Endometrial microvascular endothelial cells (primary cell): Measurements from ENCODE around the gene RIPOR2. TPM values are rescaled to one million over a fixed set of nuclear protein-coding genes. Genes with fewer than 3 reads are reported as not detected.
"Not testable (repeated sequence)": the region's sequence is repeated elsewhere in the genome, so short reads cannot be mapped to it uniquely, and the experiment has no call there.

Source experiments
- in situ Hi-C: cut with HindIII; loops from 2 replicates; pipeline ENCODE4 v1.10.0; 2017; ENCODE audit warnings: low sequenced_read_pairs, low pct_unique_long_range_greater_than_20kb; ENCODE audit errors: inconsistent ontology term
- total RNA-seq: library from RNA; depleted of rRNA; stranded (reverse); fragments of >200 nt; gene quantifications from one replicate; pipeline ENCODE4 v1.2.3, GENCODE V29; 2015; ENCODE audit errors: inconsistent ontology term

RIPOR2 gene
- total RNA-seq, 1 donor from 2014 or later, result not detected

- in situ Hi-C loops, result no loop called here
These were observed 138.1 kb downstream of the RIPOR2 start for GRCh38 chr6:24797596-24798216.

- in situ Hi-C loops, result no loop called here
These were observed 139.0 kb downstream of the RIPOR2 start for GRCh38 chr6:24796616-24797290.

- in situ Hi-C loops, result no loop called here
These were observed 140.7 kb downstream of the RIPOR2 start for GRCh38 chr6:24795106-24795505.

GRCh38 chr6:24788031-24788665, 147.6 kb downstream of the RIPOR2 start:
- in situ Hi-C loops, result no loop called here

GRCh38 chr6:24780206-24780605, 155.6 kb downstream of the RIPOR2 start:
- in situ Hi-C loops, result no loop called here

GRCh38 chr6:24779416-24780016, 156.2 kb downstream of the RIPOR2 start:
- in situ Hi-C loops, result loop anchor here (10.0 kb wide), 1 partner anchor 55 kb away; no protein-coding TSS in a partner anchor

- in situ Hi-C loops, result loop anchor here (10.0 kb wide), 1 partner anchor 54 kb away; no protein-coding TSS in a partner anchor
These were observed 156.9 kb downstream of the RIPOR2 start for GRCh38 chr6:24778878-24779277.

GRCh38 chr6:24778121-24778520, 157.6 kb downstream of the RIPOR2 start:
- in situ Hi-C loops, result loop anchor here (10.0 kb wide), 1 partner anchor 53 kb away; no protein-coding TSS in a partner anchor

- in situ Hi-C loops, result loop anchor here (10.0 kb wide), 1 partner anchor 52 kb away; no protein-coding TSS in a partner anchor
These were observed 158.5 kb downstream of the RIPOR2 start for GRCh38 chr6:24777227-24777626.

- in situ Hi-C loops, result loop anchor here (10.0 kb wide), 1 partner anchor 51 kb away; no protein-coding TSS in a partner anchor
These were observed 160.2 kb downstream of the RIPOR2 start for GRCh38 chr6:24775520-24776058.

- in situ Hi-C loops, result loop anchor here (10.0 kb wide), 1 partner anchor 50 kb away; no protein-coding TSS in a partner anchor
These were observed 160.9 kb downstream of the RIPOR2 start, which contains the start of gene GMNN for GRCh38 chr6:24774696-24775519. GMNN (plus strand) TSS chr6:24774937; CDS start chr6:24777247, 2,310 bp downstream.

- in situ Hi-C loops, result no loop called here
These were observed 167.4 kb downstream of the RIPOR2 start for GRCh38 chr6:24768361-24768760.

- in situ Hi-C loops, result no loop called here
These were observed 168.9 kb downstream of the RIPOR2 start for GRCh38 chr6:24766680-24767462.

GRCh38 chr6:24765968-24766367, 169.8 kb downstream of the RIPOR2 start:
- in situ Hi-C loops, result not testable (repeated sequence)

GRCh38 chr6:24764833-24765828, 170.6 kb downstream of the RIPOR2 start:
- in situ Hi-C loops, result not testable (repeated sequence)

- in situ Hi-C loops, result no loop called here
These were observed 172.2 kb downstream of the RIPOR2 start for GRCh38 chr6:24763578-24763977.
